OCI-LY3 (cell line): ENCODE data around the gene ZNF555.

Experiments used
- H2AFZ ChIP-seq: fragments of 200-600, 300-600 bp; shearing (Covaris generic); 2 replicates; pipeline ENCODE4 v1.6.0; 2014; ENCODE audit warnings: antibody characterized with exemption, low read depth, low read length
- H3K27ac ChIP-seq: fragments of 200-600, 300-600 bp; sonication (generic); 2 replicates; pipeline ENCODE4 v1.5.1; 2014; ENCODE audit warnings: mild to moderate bottlenecking, low read length, moderate library complexity, mixed read lengths
- H3K27me3 ChIP-seq: fragments of 200-600, 300-600 bp; sonication (generic); 2 replicates; pipeline ENCODE4 v1.6.1; 2014; ENCODE audit warnings: low read depth, low read length, mixed read lengths
- H3K36me3 ChIP-seq: fragments of 200-600, 300-600 bp; sonication (generic); replicated peaks from 2 replicates; pipeline ENCODE3; 2014; ENCODE audit warnings: low read depth, low read length, mixed read lengths
- H3K4me1 ChIP-seq: fragments of 300-600, 200-600 bp; sonication (generic); 2 replicates; pipeline ENCODE4 v1.6.1; 2014; ENCODE audit warnings: low read length, mixed read lengths
- H3K4me2 ChIP-seq: fragments of 200-600, 300-600 bp; sonication (generic); 2 replicates; pipeline ENCODE4 v1.6.1; 2014; ENCODE audit warnings: low read length, mixed read lengths
- H3K4me3 ChIP-seq: fragments of 300-600, 200-600 bp; sonication (generic); 2 replicates; pipeline ENCODE4 v1.5.1; 2014; ENCODE audit warnings: antibody characterized with exemption, mild to moderate bottlenecking, low read length, moderate library complexity
- H3K79me2 ChIP-seq: fragments of 300-600, 200-600 bp; shearing (Covaris generic); 2 replicates; pipeline ENCODE4 v1.6.1; 2014; ENCODE audit warnings: mild to moderate bottlenecking, low read length, mixed read lengths
- H3K9ac ChIP-seq: fragments of 300-600, 200-600 bp; shearing (Covaris generic); 2 replicates; pipeline ENCODE4 v1.6.0; 2014; ENCODE audit warnings: mild to moderate bottlenecking, low read length, moderate library complexity
- H3K9me3 ChIP-seq: fragments of 200-600, 300-600 bp; shearing (Covaris generic); 2 replicates; pipeline ENCODE4 v1.6.1; 2014; ENCODE audit warnings: low read length, mixed read lengths; ENCODE audit not compliant: insufficient read depth
- H4K20me1 ChIP-seq: fragments of 200-600, 300-600 bp; sonication (generic); 2 replicates; pipeline ENCODE4 v1.6.1; 2016; ENCODE audit warnings: low read length, mixed read lengths; ENCODE audit not compliant: insufficient read depth
- CTCF ChIP-seq: fragments of 200-600, 300-600 bp; sonication (generic); IDR thresholded peaks from 2 replicates; pipeline ENCODE4 v1.5.1; 2014; ENCODE audit warnings: antibody characterized with exemption, low read length, low read depth
- EZH2phosphoT487 ChIP-seq: fragments of 200-600 bp; shearing (Covaris generic); IDR thresholded peaks from 2 replicates; pipeline ENCODE4 v1.6.1; 2018; ENCODE audit warnings: antibody characterized with exemption, mixed run types, low read depth

ZNF555 gene

DNA sequence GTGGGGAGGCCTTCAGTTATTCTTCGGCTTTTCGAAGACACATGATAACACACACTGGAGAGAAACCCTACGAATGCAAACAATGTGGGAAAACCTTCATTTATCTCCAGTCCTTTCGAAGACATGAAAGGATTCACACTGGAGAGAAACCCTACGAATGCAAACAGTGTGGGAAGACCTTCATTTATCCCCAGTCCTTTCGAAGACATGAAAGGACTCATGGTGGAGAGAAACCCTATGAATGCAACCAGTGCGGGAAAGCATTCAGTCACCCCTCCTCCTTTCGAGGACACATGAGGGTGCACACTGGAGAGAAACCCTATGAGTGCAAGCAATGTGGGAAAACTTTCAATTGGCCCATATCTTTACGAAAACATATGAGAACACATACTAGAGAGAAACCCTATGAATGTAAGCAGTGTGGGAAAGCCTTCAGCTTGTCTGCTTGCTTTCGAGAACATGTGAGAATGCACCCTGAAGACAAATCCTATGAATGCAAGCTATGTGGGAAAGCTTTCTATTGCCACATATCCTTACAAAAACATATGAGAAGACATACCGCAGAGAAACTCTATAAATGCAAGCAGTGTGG, 11.8 kb downstream of the ZNF555 start:
- Histone ChIP-seq H3K36me3 (peaks cover 79% of the 10 kb centered on the region), H3K4me2 (no peak overlapping the region), H2AFZ (no peak overlapping the region), H3K27ac (no peak overlapping the region), H3K9ac (no peak overlapping the region), H3K9me3 (peaks cover 45% of the 10 kb centered on the region), H3K27me3 (no peaks in the 10 kb centered on the region), H3K4me3 (no peak overlapping the region), H3K79me2 (no peaks in the 10 kb centered on the region), H3K4me1 (peaks cover 14% of the 10 kb centered on the region), H4K20me1 (no peaks in the 10 kb centered on the region)
- TF ChIP-seq EZH2phosphoT487, result no peak
- TF ChIP-seq CTCF, result no peak

DNA sequence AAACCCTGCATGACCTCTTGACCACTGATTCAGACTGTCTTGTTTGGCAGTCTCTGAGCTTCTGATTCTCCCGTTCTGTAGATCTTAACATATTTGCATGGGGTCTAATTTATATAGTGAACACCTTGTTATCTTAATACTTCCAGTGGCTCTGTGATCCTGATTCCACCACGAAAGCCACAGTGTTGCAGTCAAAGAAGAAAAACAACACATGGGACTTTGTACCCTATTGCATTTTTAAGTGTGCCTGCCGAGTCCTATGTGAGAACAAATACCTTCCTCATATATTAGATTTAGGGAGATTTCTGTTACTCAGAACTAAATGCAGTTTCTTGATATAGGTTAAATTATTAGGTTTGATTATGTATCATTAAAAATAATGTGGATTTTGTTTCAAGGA, 13.6 kb downstream of the ZNF555 start:
- H3K4me2 ChIP-seq, result no peak overlapping the region
- H2AFZ ChIP-seq, result no peak overlapping the region
- H3K36me3 ChIP-seq, result peaks cover 72% of the 10 kb centered on the region
- peaks cover 14% of the 10 kb centered on the region for H3K4me1 ChIP-seq
- TF ChIP-seq CTCF (no peak), EZH2phosphoT487 (no peak)
- no peaks in the 10 kb centered on the region for H3K79me2 ChIP-seq
- no peak overlapping the region for H3K4me3 ChIP-seq
- H3K27ac ChIP-seq, result no peak overlapping the region
- H4K20me1 ChIP-seq, result no peaks in the 10 kb centered on the region
- H3K27me3 ChIP-seq, result no peaks in the 10 kb centered on the region
- H3K9ac ChIP-seq, result no peak overlapping the region
- peaks cover 38% of the 10 kb centered on the region for H3K9me3 ChIP-seq

GRCh38 chr19:2856457-2857050, 15.3 kb downstream of the ZNF555 start:
- Histone ChIP-seq H3K27ac (peak overlapping the region; percentile 69), H3K79me2 (no peaks in the 10 kb centered on the region), H3K27me3 (no peaks in the 10 kb centered on the region), H3K9ac (no peak overlapping the region), H3K4me3 (0 out of 2 replicates have a peak overlapping the region, but pooled peaks have one; percentile 9), H3K4me2 (peak overlapping the region; percentile 13; the same call in 1 of the 2 replicates), H3K36me3 (peaks cover 56% of the 10 kb centered on the region), H3K9me3 (peaks cover 29% of the 10 kb centered on the region), H2AFZ (no peak overlapping the region), H4K20me1 (no peaks in the 10 kb centered on the region), H3K4me1 (peaks cover 14% of the 10 kb centered on the region)
- TF ChIP-seq EZH2phosphoT487 (no peak), CTCF (no peak)

GRCh38 chr19:2858864-2859263, 17.6 kb downstream of the ZNF555 start:
- peaks cover 33% of the 10 kb centered on the region for H3K36me3 ChIP-seq
- peaks cover 14% of the 10 kb centered on the region for H3K4me1 ChIP-seq

More at GRCh38 chr19:2858864-2859263, 17.6 kb downstream of the ZNF555 start:
- H3K27me3 ChIP-seq, result no peaks in the 10 kb centered on the region
- no peak overlapping the region for H3K4me3 ChIP-seq
- no peak overlapping the region for H3K27ac ChIP-seq
- H4K20me1 ChIP-seq, result no peaks in the 10 kb centered on the region
- no peak overlapping the region for H3K4me2 ChIP-seq
- no peak overlapping the region for H3K9ac ChIP-seq
- H3K9me3 ChIP-seq, result peaks cover 11% of the 10 kb centered on the region
- H3K79me2 ChIP-seq, result no peaks in the 10 kb centered on the region
- no peak overlapping the region for H2AFZ ChIP-seq
- no peak for TF ChIP-seq EZH2phosphoT487
- no peak for TF ChIP-seq CTCF
